GM18520 (cell line): Measurements from ENCODE around the gene ARHGAP23.
"Not testable (repeated sequence)": the region's sequence is repeated elsewhere in the genome, so short reads cannot be mapped to it uniquely, and the experiment has no call there.

Source experiments
- ATAC-seq: cut with Tn5 transposase; IDR thresholded peaks from one replicate; pipeline ENCODE4 v1.9.1; 2021; ENCODE audit not compliant: unreplicated experiment

Gene ARHGAP23

GRCh38 chr17:38485681-38486298 lies 57.5 kb downstream of the ARHGAP23 start:
- peak; percentile 63 for ATAC-seq

- not testable (repeated sequence) for ATAC-seq
These were observed 61.5 kb downstream of the ARHGAP23 start for GRCh38 chr17:38489774-38490173.

GRCh38 chr17:38491346-38492066 lies 63.2 kb downstream of the ARHGAP23 start:
- not testable (repeated sequence) for ATAC-seq

GRCh38 chr17:38492067-38493040 lies 64.1 kb downstream of the ARHGAP23 start:
- ATAC-seq = not testable (repeated sequence)

GRCh38 chr17:38494152-38494551 lies 65.9 kb downstream of the ARHGAP23 start:
- ATAC-seq = not testable (repeated sequence)

GRCh38 chr17:38497656-38498055 lies 69.4 kb downstream of the ARHGAP23 start:
- ATAC-seq = not testable (repeated sequence)

GRCh38 chr17:38498353-38498752 lies 70.1 kb downstream of the ARHGAP23 start:
- ATAC-seq = no peak

GRCh38 chr17:38499230-38499629 lies 71.0 kb downstream of the ARHGAP23 start:
- not testable (repeated sequence) for ATAC-seq

- not testable (repeated sequence) for ATAC-seq
These were observed 73.5 kb downstream of the ARHGAP23 start for GRCh38 chr17:38501718-38502117.

- ATAC-seq = not testable (repeated sequence)
These were observed 75.1 kb downstream of the ARHGAP23 start for GRCh38 chr17:38503286-38503913.

- no peak for ATAC-seq
These were observed 76.0 kb downstream of the ARHGAP23 start for GRCh38 chr17:38504216-38504615.

- ATAC-seq = no peak
These were observed 79.2 kb downstream of the ARHGAP23 start for GRCh38 chr17:38507436-38507835.

- no peak for ATAC-seq
These were observed 79.8 kb downstream of the ARHGAP23 start for GRCh38 chr17:38507921-38508569.

GRCh38 chr17:38508570-38508950 lies 80.3 kb downstream of the ARHGAP23 start:
- no peak for ATAC-seq

GRCh38 chr17:38508954-38509771 lies 80.9 kb downstream of the ARHGAP23 start:
- no peak for ATAC-seq

- ATAC-seq = no peak
These were observed 81.6 kb downstream of the ARHGAP23 start for GRCh38 chr17:38509772-38510420.

- ATAC-seq = no peak
These were observed 82.3 kb downstream of the ARHGAP23 start for GRCh38 chr17:38510421-38511149.
